GM21367 (cell line): ENCODE measurements around the gene KIF2C.

Experiments
- ATAC-seq: cut with Tn5 transposase; IDR thresholded peaks from one replicate; pipeline ENCODE4 v1.9.1; 2021; ENCODE audit not compliant: unreplicated experiment

Gene KIF2C

GRCh38 chr1:44775078-44775929 lies 35.7 kb downstream of the KIF2C start, which contains the start of gene RPS8:
RPS8 (plus strand) TSS chr1:44775540; CDS start chr1:44775597, 57 bp downstream.
- ATAC-seq, result peak; percentile 80

GRCh38 chr1:44775930-44776729 lies 36.5 kb downstream of the KIF2C start:
- ATAC-seq, result no peak

- no peak for ATAC-seq
These were observed 37.1 kb downstream of the KIF2C start for GRCh38 chr1:44776730-44777068.

GRCh38 chr1:44777547-44777946 lies 37.9 kb downstream of the KIF2C start:
- ATAC-seq, result no peak

GRCh38 chr1:44777969-44778635 lies 38.5 kb downstream of the KIF2C start:
- ATAC-seq, result no peak

DNA sequence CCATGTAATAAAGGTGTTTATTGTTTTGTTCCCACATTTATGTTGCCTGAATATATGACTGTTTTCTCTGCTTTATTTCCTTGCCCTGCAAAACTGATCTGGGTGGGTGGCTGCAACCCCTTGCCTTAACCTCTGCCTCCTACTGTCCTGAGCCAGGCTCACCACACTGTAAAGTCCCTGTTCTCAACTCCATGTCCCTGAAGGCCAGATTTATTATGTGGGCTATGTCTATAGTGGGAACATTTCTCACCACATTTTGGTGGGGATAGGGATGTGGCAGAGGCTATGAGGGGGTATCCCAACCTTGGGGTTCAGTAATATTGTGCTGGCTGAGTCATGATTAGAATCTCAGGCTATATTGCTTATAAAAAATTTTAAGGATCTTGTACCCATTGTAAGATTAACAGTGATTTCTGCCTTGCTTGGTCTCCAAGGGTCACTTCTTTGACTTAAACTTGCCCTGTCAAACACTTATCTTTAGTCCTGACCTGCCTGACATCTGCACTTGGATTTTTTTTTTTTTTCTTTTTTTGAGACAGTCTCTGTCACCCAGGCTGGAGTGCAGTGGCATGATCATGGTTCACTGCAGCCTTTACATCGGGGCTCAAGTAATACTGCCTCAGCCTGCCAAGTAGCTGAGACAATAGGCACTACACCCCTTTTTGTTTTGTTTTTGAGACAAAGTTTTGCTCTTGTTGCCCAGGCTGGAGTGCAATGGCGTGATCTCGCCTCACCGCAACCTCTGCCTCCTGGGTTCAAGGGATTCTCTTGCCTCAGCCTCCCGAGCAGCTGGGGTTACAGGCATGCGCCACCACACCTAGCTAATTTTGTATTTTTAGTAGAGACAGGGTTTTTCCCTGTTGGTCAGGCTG lies 39.3 kb downstream of the KIF2C start:
- ATAC-seq, result no peak

- no peak for ATAC-seq
These were observed 41.0 kb downstream of the KIF2C start for GRCh38 chr1:44780583-44781121.

- no peak for ATAC-seq
These were observed 44.1 kb downstream of the KIF2C start for GRCh38 chr1:44783697-44784093.

DNA sequence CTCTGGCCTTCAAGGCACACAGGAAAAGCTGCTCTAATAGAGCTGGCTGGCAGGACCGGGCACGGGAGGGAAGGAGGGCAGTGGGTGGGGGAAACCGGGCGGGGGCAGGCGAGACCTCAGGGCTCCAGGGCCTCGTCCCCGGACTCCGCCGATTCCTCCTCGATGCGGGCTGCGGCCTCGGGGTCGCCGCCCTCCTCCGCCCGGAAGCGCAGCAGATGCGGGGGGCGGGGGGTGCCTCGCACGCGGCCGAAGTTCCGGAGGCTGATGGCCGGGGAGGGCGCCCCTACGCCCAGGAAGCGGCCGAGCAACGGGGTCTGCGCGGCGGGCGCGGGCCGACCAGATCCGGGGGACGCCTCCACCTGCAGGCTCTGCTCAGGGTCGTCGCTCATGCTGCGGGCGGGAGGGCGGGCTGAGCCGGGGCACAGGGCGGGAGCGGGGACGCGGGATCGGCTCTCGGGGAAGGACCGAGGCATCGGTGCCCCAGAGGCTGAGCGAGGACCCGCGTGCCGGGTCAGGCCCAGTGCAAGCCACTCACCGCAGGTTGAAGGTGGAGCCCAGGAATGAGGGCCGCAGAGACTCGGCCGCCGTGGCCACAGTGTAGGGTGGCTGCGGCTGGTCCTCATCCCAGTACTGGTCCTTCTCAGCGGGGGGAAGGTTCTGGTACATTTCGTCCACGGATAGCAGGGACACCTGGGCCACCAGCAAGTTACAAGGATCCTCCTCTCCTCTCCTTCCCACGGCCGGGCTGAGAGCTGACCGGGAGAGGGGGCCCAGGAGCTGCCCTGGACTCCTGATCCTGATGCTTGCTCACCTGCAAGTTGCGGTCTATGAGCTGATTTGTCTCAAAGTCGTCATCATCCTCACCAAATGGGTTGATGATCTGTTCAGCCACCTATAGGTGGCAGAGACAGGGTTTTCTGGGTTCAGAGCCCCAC lies 44.7 kb downstream of the KIF2C start:
- ATAC-seq, result no peak

GRCh38 chr1:44785029-44785380 lies 45.4 kb downstream of the KIF2C start:
- no peak for ATAC-seq

DNA sequence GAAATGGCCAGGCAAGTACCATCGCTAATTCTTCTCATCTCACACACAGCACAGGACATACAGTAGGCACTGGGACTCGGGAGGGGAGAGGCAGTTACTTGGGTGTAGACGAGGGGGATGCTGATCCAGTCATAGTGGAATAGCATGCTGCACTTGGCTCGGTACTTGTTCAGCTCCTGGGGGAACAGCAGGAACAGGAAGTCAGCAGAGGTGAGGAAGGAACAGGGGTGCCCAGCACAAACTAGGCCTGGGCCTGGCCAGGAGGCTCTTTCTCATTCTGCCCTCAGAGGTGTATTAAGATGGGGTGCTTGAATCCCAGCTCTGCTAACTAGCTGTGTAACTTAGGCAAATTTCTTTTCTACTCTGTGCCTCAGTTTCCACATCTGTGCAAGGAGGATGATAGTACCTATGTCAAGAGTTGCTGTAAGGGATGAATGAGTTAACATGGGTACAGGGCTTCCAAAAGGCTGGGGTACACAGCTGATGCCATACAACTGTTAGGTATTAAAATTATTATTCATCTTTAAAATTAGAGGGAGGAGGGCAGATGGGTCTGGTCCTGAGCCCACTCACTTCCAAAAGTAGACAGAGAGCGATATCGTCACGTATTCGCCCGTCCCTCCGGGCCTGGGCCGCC lies 46.0 kb downstream of the KIF2C start:
- ATAC-seq, result no peak

DNA sequence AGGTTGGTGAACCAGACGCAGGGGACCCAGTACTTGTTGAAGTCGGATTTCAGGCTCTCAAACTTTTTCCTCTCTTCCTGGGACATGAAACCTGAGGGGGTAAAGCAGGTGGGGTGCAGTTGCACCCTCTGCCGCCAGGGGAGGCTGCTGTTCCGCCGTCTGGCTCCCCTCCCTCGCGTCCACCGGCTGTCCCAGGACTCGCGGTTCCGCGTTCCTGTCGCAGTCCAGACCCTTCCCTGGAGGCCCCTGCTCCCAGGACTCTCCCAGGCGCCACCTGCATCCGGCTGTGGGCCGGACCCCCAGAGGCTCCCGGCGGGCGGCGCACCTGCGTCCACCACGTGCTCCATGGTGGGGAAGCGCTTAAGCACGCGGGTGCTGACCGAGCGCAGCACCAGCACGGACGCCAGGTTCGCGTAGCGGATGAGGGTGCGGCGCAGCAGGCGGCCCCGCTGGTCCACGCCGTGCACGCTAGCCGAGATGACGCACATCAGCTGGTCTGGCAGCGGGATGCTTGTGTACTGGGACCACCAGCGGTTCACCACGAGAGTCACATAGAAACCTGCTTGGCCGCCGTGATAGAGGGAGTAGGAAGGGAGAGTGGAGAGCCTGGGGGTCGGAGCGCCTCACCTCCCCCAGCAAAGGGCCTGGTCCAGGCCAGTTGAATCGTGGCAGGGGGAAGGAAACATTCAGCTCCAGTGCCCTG lies 46.7 kb downstream of the KIF2C start:
- ATAC-seq, result peak; percentile 36

- no peak for ATAC-seq
These were observed 47.3 kb downstream of the KIF2C start for GRCh38 chr1:44786841-44787426.

- ATAC-seq, result no peak
These were observed 47.9 kb downstream of the KIF2C start for GRCh38 chr1:44787506-44787905.

GRCh38 chr1:44788120-44788860 lies 48.7 kb downstream of the KIF2C start, which contains the start of gene BEST4:
BEST4 (minus strand) TSS chr1:44788170; CDS start chr1:44787705, 465 bp downstream.
- no peak for ATAC-seq

DNA sequence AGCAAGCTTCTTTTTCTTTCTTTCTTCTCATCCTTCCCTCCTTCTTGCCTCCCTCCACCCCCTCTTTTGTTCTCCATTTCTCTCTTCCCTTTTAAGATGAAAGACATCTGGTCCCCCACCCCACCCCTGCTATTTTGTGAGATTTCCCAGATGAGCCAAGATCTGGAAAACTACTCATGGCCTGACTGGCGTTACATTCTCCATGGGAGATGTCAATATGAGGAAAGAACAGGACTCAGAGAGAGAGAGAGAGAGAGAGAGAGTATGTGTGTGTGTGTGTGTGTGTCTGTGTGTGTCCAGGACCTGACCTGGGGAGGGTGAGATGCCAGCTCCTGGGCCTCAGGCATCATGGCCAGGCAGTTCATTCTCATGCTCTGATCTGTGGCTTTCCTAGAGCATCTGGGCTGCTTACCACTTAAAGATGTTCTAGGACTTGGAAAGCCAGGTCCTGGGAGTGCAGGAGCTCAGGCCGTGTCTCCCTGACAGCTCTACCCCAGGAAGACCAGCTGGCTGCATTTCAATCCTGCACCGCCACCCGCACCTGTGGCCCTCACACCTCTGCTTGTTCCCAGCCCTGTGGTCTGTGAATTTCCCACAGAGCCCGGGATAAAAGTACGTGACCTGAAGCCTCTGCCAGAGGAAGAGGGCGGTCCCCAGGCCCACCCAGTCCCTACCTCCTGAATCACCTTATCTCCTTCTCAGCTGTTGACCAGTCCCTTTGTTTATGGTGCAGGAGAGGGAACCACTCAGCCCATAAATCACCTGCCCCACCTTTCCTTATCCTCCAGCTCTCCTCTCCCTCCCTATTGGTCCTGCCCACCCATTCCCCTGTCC lies 51.5 kb downstream of the KIF2C start:
- ATAC-seq, result no peak
